ENCODE results near the gene AMIGO2.

AMIGO2 gene

GRCh38 chr12:47097276-47097896, 17.6 kb upstream of the AMIGO2 start:
- no peak for DNase-seq

DNA sequence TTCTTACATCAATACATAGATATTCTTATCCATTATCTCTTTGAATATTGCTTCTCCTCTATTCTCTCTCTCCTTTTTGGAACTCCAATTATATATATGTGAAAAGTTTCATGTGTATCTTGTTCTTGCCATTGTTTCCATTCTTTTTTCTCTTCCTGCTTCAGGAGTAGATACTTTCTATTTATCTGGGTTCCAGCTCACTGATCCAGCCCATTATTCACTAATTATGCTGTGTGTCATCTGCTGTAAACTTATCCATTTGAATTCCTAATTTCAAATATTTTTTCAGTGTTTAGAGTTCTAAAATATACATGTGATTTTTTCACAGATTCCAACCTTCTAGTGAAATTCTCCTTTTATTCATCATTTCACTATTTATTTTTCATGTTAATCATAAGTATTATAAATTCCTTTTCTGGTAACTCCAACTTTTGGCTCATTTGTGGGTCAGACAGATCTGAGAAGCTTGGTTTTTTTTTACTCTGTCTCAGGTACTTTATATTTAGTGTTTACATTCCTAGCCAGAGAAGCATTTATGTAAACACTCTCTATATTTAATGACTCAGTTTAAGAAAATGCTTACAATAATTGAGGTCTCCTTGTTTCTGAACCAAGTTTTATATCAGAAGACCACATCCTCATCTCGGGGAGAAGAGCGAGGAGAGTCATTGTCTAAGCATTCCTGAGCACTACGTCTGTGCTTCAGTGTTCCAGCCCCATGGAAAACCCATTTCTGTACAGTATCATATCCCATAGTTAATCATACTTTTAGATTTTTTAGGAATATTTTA, 15.9 kb upstream of the AMIGO2 start:
- DNase-seq, result no peak

GRCh38 chr12:47094804-47095203, 15.0 kb upstream of the AMIGO2 start:
- no peak for DNase-seq

DNA sequence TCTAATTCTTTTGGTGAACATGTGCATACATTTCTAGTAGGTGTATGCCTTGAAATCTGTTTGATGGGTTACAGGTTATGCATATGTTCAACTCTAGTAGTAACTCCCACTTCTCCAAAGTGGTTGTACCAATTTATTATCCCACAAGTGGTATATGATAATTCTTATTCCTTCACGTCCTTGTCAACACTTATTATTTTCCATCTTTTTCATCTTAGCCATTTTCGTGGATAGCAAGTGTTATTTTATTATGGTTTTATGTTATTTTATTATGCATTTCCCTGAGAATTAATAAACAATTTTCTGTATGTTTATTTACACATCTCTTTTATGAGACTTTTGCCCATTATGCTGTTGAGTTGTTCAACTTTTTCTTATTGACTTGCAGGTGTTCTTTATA, 11.2 kb upstream of the AMIGO2 start:
- no peak for DNase-seq

- no peak for DNase-seq
Measured at GRCh38 chr12:47088021-47088944, 8.5 kb upstream of the AMIGO2 start.

GRCh38 chr12:47087088-47087688, 7.4 kb upstream of the AMIGO2 start:
- DNase-seq, result no peak

- peak in 1 of 2 experiments; percentile 35 for DNase-seq
Measured at GRCh38 chr12:47085815-47086252, 6.1 kb upstream of the AMIGO2 start.

GRCh38 chr12:47084172-47084571, 4.4 kb upstream of the AMIGO2 start:
- no peak for DNase-seq

DNA sequence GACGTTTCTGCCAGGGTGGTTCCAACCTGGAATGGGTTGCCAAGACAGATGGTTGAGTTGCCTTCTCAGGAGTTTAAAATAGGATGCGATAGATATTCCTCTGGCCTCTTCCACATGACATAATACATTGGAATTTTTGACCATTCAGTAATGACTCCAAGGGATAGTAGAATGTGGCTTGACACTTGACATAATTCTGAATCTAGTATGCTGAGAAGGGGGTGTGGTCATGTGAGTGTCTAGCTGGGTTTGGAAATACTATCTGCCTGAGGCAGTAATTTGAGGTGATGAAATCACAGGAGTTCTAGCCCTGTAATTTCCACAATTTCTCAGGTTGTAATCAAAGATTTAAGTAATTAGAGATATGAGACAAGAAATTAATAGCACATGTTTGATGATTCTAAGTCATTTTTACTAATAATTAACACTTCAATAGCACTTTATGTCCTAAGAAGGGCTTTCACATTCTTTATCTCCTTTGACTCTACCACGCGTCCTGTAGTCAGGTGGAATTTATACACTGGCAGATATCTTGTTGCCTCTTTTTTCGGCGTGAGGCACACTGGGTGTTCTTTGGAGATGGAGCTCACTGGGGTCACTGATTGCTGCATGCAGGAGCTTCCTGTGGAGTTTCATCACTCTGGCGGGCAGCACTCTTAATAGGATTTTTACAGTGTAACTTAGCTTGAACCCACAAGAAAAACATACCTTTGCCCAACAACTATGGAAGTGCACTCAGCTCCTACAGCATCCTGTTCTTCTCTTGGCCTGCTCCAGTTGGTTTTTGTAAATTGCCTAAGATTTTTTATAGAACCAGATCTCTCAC, 3.2 kb upstream of the AMIGO2 start:
- no peak for DNase-seq

DNA sequence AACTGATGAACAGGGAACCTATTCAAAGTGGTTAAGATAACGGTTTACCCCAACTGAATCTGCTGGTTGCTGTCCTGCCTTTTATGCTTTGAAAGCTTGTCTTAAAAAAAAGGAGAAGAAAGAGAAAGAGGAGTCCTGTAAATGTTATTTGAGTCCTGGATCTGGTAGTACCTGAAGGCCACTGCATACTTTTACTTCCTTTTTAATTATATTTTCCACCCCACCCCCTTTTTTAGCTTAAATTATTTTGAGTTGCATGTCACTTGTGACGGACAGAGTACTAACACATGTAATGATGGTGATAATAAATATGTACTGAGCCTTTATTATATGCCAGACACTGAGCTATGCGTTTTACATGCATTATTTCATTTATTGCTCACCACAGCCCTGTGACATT, 2.5 kb upstream of the AMIGO2 start:
- DNase-seq, result no peak

GRCh38 chr12:47080725-47081502, 1.2 kb upstream of the AMIGO2 start:
- DNase-seq, result peak; percentile 66 to 77

- DNase-seq, result peak; percentile 41 to 58
Measured at GRCh38 chr12:47079981-47080724, 394 bp upstream of the AMIGO2 start.

DNA sequence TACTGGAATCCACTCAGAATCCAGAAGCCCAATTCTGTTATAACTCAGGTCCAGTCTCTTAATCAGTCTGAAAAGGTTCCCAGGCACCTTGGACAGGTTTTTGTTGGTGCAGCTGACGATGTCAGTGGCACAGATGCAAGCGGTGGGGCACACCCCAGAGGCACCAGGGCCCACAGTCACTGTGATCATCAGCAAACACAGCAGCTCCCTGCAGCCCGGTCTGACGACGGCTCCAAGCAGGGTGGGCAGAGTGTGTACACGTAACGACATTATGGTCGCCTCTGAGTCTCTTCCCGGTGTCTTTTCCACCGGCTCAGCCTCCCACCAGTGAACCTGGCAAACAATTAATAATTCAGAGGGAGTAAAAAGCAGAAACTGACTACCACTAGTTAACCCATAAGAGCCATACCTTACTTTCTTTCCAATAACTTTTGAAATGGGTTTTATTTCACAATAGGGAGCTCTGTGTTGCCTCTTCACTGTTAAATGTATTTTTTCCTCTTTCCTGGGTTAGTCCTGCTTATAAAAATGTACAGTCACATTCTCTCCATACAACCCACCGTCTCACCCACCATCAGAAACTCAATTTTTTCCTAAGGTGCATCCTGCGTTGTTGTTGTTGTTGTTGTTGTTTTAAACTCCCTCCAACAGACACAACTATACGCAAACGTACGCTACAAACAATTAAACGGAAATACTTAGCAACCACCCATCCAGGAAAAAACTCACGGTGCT, 859 bp downstream of the AMIGO2 start:
- DNase-seq, result peak; percentile 41 to 53

GRCh38 chr12:47078086-47078395, 1.7 kb downstream of the AMIGO2 start:
- DNase-seq, result no peak

GRCh38 chr12:47077206-47078085, 2.3 kb downstream of the AMIGO2 start:
- DNase-seq, result no peak

- DNase-seq, result no peak
Measured at GRCh38 chr12:47075192-47076084, 4.3 kb downstream of the AMIGO2 start.

GRCh38 chr12:47074757-47075156, 5.0 kb downstream of the AMIGO2 start:
- no peak for DNase-seq

DNA sequence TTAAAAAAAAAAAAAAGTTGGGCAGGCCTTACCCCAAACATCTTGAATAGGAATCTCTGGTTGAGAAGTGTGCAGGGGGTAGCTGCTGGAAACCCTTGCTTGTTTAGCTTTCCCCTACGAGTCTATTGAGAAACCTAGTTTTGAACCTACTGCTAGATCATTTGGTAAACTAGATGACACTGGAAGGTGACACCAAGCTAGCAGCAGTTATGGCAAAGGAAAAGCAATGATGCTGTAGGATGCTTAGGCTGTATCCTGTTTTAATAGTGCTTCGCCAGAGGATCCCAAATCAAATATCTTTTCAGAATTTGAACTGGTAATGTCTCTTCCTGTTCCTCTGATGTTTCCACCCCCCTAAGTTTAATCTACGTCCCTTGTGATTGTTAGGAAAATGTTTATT, 5.8 kb downstream of the AMIGO2 start:
- no peak for DNase-seq
